H9 (cell line): ENCODE results near the gene PRODH2. TPM values are rescaled to one million over a fixed set of nuclear protein-coding genes. Genes with fewer than 3 reads are reported as not detected.

Experiments
- DNase-seq: peaks from one replicate; pipeline ENCODE4 v3.0.0-alpha.2; 2017
- H2AFZ ChIP-seq: one replicate; pipeline ENCODE4 v1.6.1; 2013; ENCODE audit warnings: mild to moderate bottlenecking, low read length, control low read depth, moderate library complexity
- H2AK5ac ChIP-seq: 2 replicates; pipeline ENCODE4 v1.6.1; 2013; ENCODE audit warnings: low read length, control low read depth, mixed read lengths; ENCODE audit not compliant: insufficient read length
- H2BK120ac ChIP-seq: one replicate; pipeline ENCODE4 v1.6.1; 2013; ENCODE audit warnings: low read depth, mild to moderate bottlenecking, low read length, control low read depth, inconsistent platforms; ENCODE audit not compliant: poor library complexity, severe bottlenecking
- H2BK12ac ChIP-seq: 2 replicates; pipeline ENCODE4 v1.6.1; 2013; ENCODE audit warnings: low read length, control low read depth, mixed read lengths, low read depth; ENCODE audit not compliant: insufficient read length
- H2BK15ac ChIP-seq: 2 replicates; pipeline ENCODE4 v1.6.1; 2013; ENCODE audit warnings: low read depth, low read length, control low read depth
- H2BK20ac ChIP-seq: one replicate; pipeline ENCODE4 v1.6.1; 2013; ENCODE audit warnings: low read depth, mild to moderate bottlenecking, low read length, control low read depth, inconsistent platforms; ENCODE audit not compliant: poor library complexity, severe bottlenecking
- H2BK5ac ChIP-seq: 2 replicates; pipeline ENCODE4 v1.6.1; 2013; ENCODE audit warnings: low read length, control low read depth, mixed read lengths; ENCODE audit not compliant: insufficient read length
- H3K14ac ChIP-seq: 2 replicates; pipeline ENCODE4 v1.6.1; 2013; ENCODE audit warnings: low read length, control low read depth; ENCODE audit not compliant: insufficient read depth
- H3K18ac ChIP-seq: 2 replicates; pipeline ENCODE4 v1.6.1; 2013; ENCODE audit warnings: low read depth, mild to moderate bottlenecking, mixed read lengths, low read length, control low read depth; ENCODE audit not compliant: insufficient read length
- H3K23ac ChIP-seq: 2 replicates; pipeline ENCODE4 v1.6.1; 2013; ENCODE audit warnings: low read length, control low read depth, mixed read lengths, low read depth; ENCODE audit not compliant: insufficient read length
- H3K23me2 ChIP-seq: 2 replicates; pipeline ENCODE4 v1.6.1; 2013; ENCODE audit warnings: low read depth, mild to moderate bottlenecking, mixed read lengths, low read length, control low read depth; ENCODE audit not compliant: insufficient read length, poor library complexity, severe bottlenecking
- H3K27ac ChIP-seq: 2 replicates; pipeline ENCODE4 v1.5.1; 2013; ENCODE audit warnings: low read length, control low read depth, mixed read lengths, low read depth; ENCODE audit not compliant: insufficient read length
- H3K27me3 ChIP-seq: 2 replicates; pipeline ENCODE4 v1.6.1; 2013; ENCODE audit warnings: low read length, control low read depth, inconsistent platforms; ENCODE audit not compliant: insufficient read depth
- H3K4ac ChIP-seq: 2 replicates; pipeline ENCODE4 v1.6.1; 2013; ENCODE audit warnings: low read depth, mild to moderate bottlenecking, control low read depth, inconsistent platforms, low read length, moderate library complexity
- H3K4me1 ChIP-seq: 2 replicates; pipeline ENCODE4 v1.6.1; 2013; ENCODE audit warnings: low read length, control low read depth, inconsistent platforms; ENCODE audit not compliant: insufficient read depth
- H3K4me2 ChIP-seq: 2 replicates; pipeline ENCODE4 v1.6.1; 2013; ENCODE audit warnings: low read length, control low read depth, mixed read lengths; ENCODE audit not compliant: insufficient read length, insufficient read depth
- H3K56ac ChIP-seq: 2 replicates; pipeline ENCODE4 v1.6.1; 2013; ENCODE audit warnings: low read depth, mild to moderate bottlenecking, mixed read lengths, low read length, control low read depth; ENCODE audit not compliant: insufficient read length
- H3K79me1 ChIP-seq: 2 replicates; pipeline ENCODE4 v1.6.1; 2013; ENCODE audit warnings: low read depth, mild to moderate bottlenecking, moderate library complexity, low read length, control low read depth, inconsistent platforms; ENCODE audit not compliant: insufficient read depth, poor library complexity, severe bottlenecking
- H3K79me2 ChIP-seq: 2 replicates; pipeline ENCODE4 v1.6.1; 2013; ENCODE audit warnings: low read length, control low read depth, inconsistent platforms; ENCODE audit not compliant: insufficient read depth
- H3K9ac ChIP-seq: 2 replicates; pipeline ENCODE4 v1.6.1; 2013; ENCODE audit warnings: low read length, control low read depth, mixed read lengths; ENCODE audit not compliant: insufficient read length; ENCODE audit errors: extremely low read depth
- H3K9me3 ChIP-seq: one replicate; pipeline ENCODE4 v1.6.1; 2013; ENCODE audit warnings: low read depth, low read length, inconsistent platforms; ENCODE audit not compliant: control insufficient read depth
- H3T11ph ChIP-seq: one replicate; pipeline ENCODE4 v1.6.1; 2013; ENCODE audit warnings: mild to moderate bottlenecking, low read length, control low read depth, inconsistent platforms
- H4K20me1 ChIP-seq: one replicate; pipeline ENCODE4 v1.6.1; 2013; ENCODE audit not compliant: control insufficient read depth, insufficient read length, insufficient read depth
- H4K5ac ChIP-seq: 2 replicates; pipeline ENCODE4 v1.6.1; 2013; ENCODE audit warnings: low read depth, mild to moderate bottlenecking, mixed read lengths, low read length, control low read depth; ENCODE audit not compliant: insufficient read length
- H4K8ac ChIP-seq: replicated peaks from 2 replicates; pipeline ENCODE4 v1.6.1; 2013; ENCODE audit warnings: low read length, control low read depth, mixed read lengths, low read depth; ENCODE audit not compliant: insufficient read length
- H4K91ac ChIP-seq: 2 replicates; pipeline ENCODE4 v1.6.1; 2013; ENCODE audit warnings: low read depth, mild to moderate bottlenecking, moderate library complexity, mixed read lengths, low read length, control low read depth; ENCODE audit not compliant: insufficient read length
- H3K27ac Mint-ChIP-seq, 3 experiments: 2 replicates in 2 of 3; 3 replicates in 1 of 3; pipeline ENCODE4 v1.8.0; 2020 to 2021; ENCODE audit warnings: mixed read lengths in 3 of 3, mild to moderate bottlenecking in 1 of 3, moderate library complexity in 1 of 3
- H3K27me3 Mint-ChIP-seq: 2 replicates; pipeline ENCODE4 v1.8.0; 2021; ENCODE audit warnings: low read depth, mild to moderate bottlenecking, moderate library complexity, mixed read lengths
- H3K36me3 Mint-ChIP-seq, 3 experiments: 2 replicates in 2 of 3; 3 replicates in 1 of 3; pipeline ENCODE4 v1.8.0; 2020 to 2021; ENCODE audit warnings: low read depth in 3 of 3, mixed read lengths in 3 of 3; ENCODE audit not compliant: insufficient read depth in 1 of 3
- H3K4me1 Mint-ChIP-seq, 2 experiments: 2 replicates each; pipeline ENCODE4 v1.8.0; 2020; ENCODE audit warnings: mixed read lengths in 2 of 2
- H3K4me3 Mint-ChIP-seq, 2 experiments: 2 replicates in 1 of 2; 3 replicates in 1 of 2; pipeline ENCODE4 v1.8.0; 2020 to 2021; ENCODE audit warnings: mild to moderate bottlenecking in 2 of 2, mixed read lengths in 2 of 2, moderate library complexity in 1 of 2
- H3K9me3 Mint-ChIP-seq, 2 experiments: 2 replicates in 1 of 2; 3 replicates in 1 of 2; pipeline ENCODE4 v1.8.0; 2020; ENCODE audit warnings: mild to moderate bottlenecking in 2 of 2, mixed read lengths in 2 of 2, moderate library complexity in 1 of 2
- CTCF ChIP-seq: fragments of 200-600 bp; sonication (generic); conservative IDR thresholded peaks from 3 replicates; pipeline ENCODE4 v1.8.0; 2021; ENCODE audit warnings: antibody characterized with exemption, mild to moderate bottlenecking
- WGBS: extraction: QIAGEN DNeasy Blood & Tissue Kit; methylation state at CpG from one replicate; pipeline ENCODE4 v1.1.7; 2013; ENCODE audit warnings: missing lambda C conversion rate, low lambda C conversion rate, mixed read lengths; ENCODE audit not compliant: insufficient read length; ENCODE audit errors: extremely low coverage; 5-methylcytosine and 5-hydroxymethylcytosine counted together
- total RNA-seq: library from RNA; stranded (reverse); gene quantifications from 2 replicates; pipeline ENCODE4 v1.2.1, GENCODE V29; 2021

PRODH2 gene
- total RNA-seq, 1 experiment from 2014 or later: not detected

- no peak overlapping the region for H3T11ph ChIP-seq
- Mint-ChIP-seq H3K27ac (no peak overlapping the region), H3K27me3 (peaks cover 1% of the 10 kb centered on the region; the same call in 1 of the 2 replicates), H3K4me1 (peaks cover 23 to 40% of the 10 kb centered on the region in 2 experiments), H3K9me3 (no peaks in the 10 kb centered on the region; a peak in 1 of 5 replicates), H3K36me3 (peaks cover 0 to 5% (median 2%) of the 10 kb centered on the region in 3 experiments; a peak in 2 of 7 replicates), H3K4me3 (peak overlapping the region; percentile 60 to 68)
- H3K14ac ChIP-seq: peak overlapping the region; percentile 41; the same call in 1 of the 2 replicates
- no peak overlapping the region for H3K23ac ChIP-seq
- no peak overlapping the region for H3K18ac ChIP-seq
- H3K27ac ChIP-seq: no peak overlapping the region
- H2BK5ac ChIP-seq: no peak overlapping the region
- no peaks in the 10 kb centered on the region for H3K4me1 ChIP-seq
- H4K20me1 ChIP-seq: no peaks in the 10 kb centered on the region
- H3K56ac ChIP-seq: no peak overlapping the region
- H3K4ac ChIP-seq: no peak overlapping the region
- no peak overlapping the region for H2AFZ ChIP-seq
- no peaks in the 10 kb centered on the region for H3K79me2 ChIP-seq
- no peak overlapping the region for H2BK20ac ChIP-seq
- no peaks in the 10 kb centered on the region for H3K27me3 ChIP-seq
- no peak for DNase-seq
- H4K5ac ChIP-seq: no peak overlapping the region
- no peak overlapping the region for H2BK12ac ChIP-seq
- H3K9ac ChIP-seq: peak overlapping the region; percentile 15
- H2BK15ac ChIP-seq: no peak overlapping the region
- no peak overlapping the region for H2BK120ac ChIP-seq
- no peak overlapping the region for H4K8ac ChIP-seq
- H3K9me3 ChIP-seq: no peaks in the 10 kb centered on the region
- no peak overlapping the region for H2AK5ac ChIP-seq
- H3K79me1 ChIP-seq: no peaks in the 10 kb centered on the region
- no CpG with 5 or more reads among the region's 10 CpGs for WGBS
- H4K91ac ChIP-seq: no peak overlapping the region
- H3K4me2 ChIP-seq: peak overlapping the region; percentile 80
- no peak for TF ChIP-seq CTCF
- peaks cover 7% of the 10 kb centered on the region for H3K23me2 ChIP-seq
These were observed 27.4 kb downstream of the PRODH2 start for GRCh38 chr19:35785339-35785627.
